ENCODE measurements around the gene SRD5A3. TPM values are rescaled to one million over a fixed set of nuclear protein-coding genes. Genes with fewer than 3 reads are reported as not detected.
"Not testable (repeated sequence)": the region's sequence is repeated elsewhere in the genome, so short reads cannot be mapped to it uniquely, and the experiment has no call there.

Gene SRD5A3
- total RNA-seq, 1 experiment from 2014 or later: 17.0 TPM

DNA sequence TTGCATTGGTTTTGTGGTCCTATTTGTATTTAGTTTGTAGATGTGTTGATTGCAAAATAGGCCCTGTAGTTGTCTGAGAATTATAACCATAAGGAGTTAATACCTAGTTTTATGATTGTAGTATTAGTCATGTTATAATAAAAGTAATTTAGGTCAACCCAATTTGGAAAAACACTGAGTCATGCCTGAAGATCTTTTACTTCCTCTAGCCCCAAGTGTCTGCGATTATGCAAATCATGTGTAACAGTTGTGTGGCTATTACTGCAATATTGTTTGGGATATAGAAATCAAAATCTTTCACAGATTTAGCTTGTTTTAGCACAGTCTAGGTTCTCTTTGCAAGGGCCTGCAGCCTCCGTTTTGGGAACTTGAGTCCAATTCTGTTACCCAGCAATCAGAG lies 12.6 kb downstream of the SRD5A3 start:
- no peak for ATAC-seq
- no peaks in the 10 kb centered on the region for H3K36me3 ChIP-seq (ENCODE audit: control insufficient read depth, insufficient read depth, low read length)
- ChIA-PET CTCF (no interaction called here), POLR2A (no interaction called here)
- 0 out of 2 replicates have a peak, but pooled peaks cover 3% of the 10 kb centered on the region for H3K4me1 ChIP-seq (ENCODE audit: control insufficient read depth, insufficient read depth, low read length)
- no TSS peak for BruUV-seq (replicated peaks)
- no peak overlapping the region for H3K4me3 ChIP-seq (ENCODE audit: low read depth in 2 of 2, low read length in 2 of 2)
- DNase-seq (ENCODE audit: low read depth, low spot score): peak; percentile 5
- no peaks in the 10 kb centered on the region for H3K27me3 ChIP-seq (ENCODE audit: control insufficient read depth, insufficient read depth, low read length)
- H3K27ac ChIP-seq (ENCODE audit: low read length): no peak overlapping the region
- in situ Hi-C loops (cut with HindIII; ENCODE audit: low pct_unique_long_range_greater_than_20kb, low sequenced_read_pairs) (no loop called here), intact Hi-C loops (cut with micrococcal nuclease; ENCODE audit: unreplicated experiment) (no loop called here)
- TF ChIP-seq REST (IDR thresholded peaks at IDR 0.05; ENCODE audit: insufficient read depth in 1 of 2, low read depth in 2 of 2, low read length in 1 of 2) (no peak), TCF7L2 (IDR thresholded peaks at IDR 0.05; ENCODE audit: low read depth, low read length) (no peak)
- no peaks in the 10 kb centered on the region for H3K9me3 ChIP-seq (ENCODE audit: control insufficient read depth, insufficient read depth, low read depth, low read length)

DNA sequence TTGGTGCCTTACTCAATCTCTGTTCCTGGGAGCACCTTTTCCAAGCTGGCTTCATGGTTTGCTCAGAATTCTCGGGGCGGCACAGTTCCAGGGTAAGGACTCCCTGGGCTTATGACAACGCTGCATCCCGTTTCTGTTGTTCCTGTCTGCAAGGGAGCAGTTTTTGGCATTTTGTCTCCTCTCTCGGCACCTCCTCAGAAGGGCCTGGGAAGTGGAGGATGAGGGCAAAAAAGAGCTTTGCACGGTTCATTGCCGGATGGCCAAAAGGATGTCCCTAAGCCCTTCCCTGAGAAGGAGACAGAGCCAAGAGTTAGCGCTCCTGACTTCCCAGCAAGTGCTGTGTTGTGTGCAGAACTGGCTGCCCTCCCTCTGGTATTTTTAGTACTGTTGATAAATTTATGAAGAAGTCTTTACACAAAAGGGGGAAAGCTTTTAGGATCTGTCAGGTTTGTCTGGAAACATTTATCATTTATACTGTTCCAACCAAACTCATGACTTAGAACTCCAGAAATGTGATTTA lies 13.4 kb downstream of the SRD5A3 start:
- ChIA-PET CTCF (no interaction called here), POLR2A (no interaction called here)
- Histone ChIP-seq H3K36me3 (ENCODE audit: control insufficient read depth, insufficient read depth, low read length) (no peaks in the 10 kb centered on the region), H3K4me3 (ENCODE audit: low read depth in 2 of 2, low read length in 2 of 2) (no peak overlapping the region), H3K9me3 (ENCODE audit: control insufficient read depth, insufficient read depth, low read depth, low read length) (no peaks in the 10 kb centered on the region), H3K27ac (ENCODE audit: low read length) (no peak overlapping the region), H3K27me3 (ENCODE audit: control insufficient read depth, insufficient read depth, low read length) (no peaks in the 10 kb centered on the region), H3K4me1 (ENCODE audit: control insufficient read depth, insufficient read depth, low read length) (0 out of 2 replicates have a peak, but pooled peaks cover 3% of the 10 kb centered on the region)
- DNase-seq (ENCODE audit: low read depth, low spot score): no peak
- ATAC-seq: no peak
- TF ChIP-seq TCF7L2 (IDR thresholded peaks at IDR 0.05; ENCODE audit: low read depth, low read length) (no peak), POLR2AphosphoS5 (IDR thresholded peaks at IDR 0.05; ENCODE audit: low read depth, low read length) (no peak), SIN3A (IDR thresholded peaks at IDR 0.05; ENCODE audit: borderline replicate concordance, insufficient read depth, low read depth, low read length) (no peak), REST (IDR thresholded peaks at IDR 0.05; ENCODE audit: insufficient read depth in 1 of 2, low read depth in 2 of 2, low read length in 1 of 2) (no peak), CTCF (IDR thresholded peaks at IDR 0.05) (no peak)
- BruUV-seq (replicated peaks): no TSS peak
- intact Hi-C loops (cut with micrococcal nuclease; ENCODE audit: unreplicated experiment) (no loop called here), in situ Hi-C loops (cut with HindIII; ENCODE audit: low pct_unique_long_range_greater_than_20kb, low sequenced_read_pairs) (no loop called here)

- intact Hi-C loops (cut with micrococcal nuclease; ENCODE audit: unreplicated experiment); H3K36me3 ChIP-seq (ENCODE audit: control insufficient read depth, insufficient read depth, low read length); ATAC-seq; H3K4me3 ChIP-seq (ENCODE audit: low read depth in 2 of 2, low read length in 2 of 2); H3K27ac ChIP-seq (ENCODE audit: low read length); BruUV-seq (replicated peaks); DNase-seq (ENCODE audit: low read depth, low spot score); in situ Hi-C loops (cut with HindIII; ENCODE audit: low pct_unique_long_range_greater_than_20kb, low sequenced_read_pairs); H3K27me3 ChIP-seq (ENCODE audit: control insufficient read depth, insufficient read depth, low read length); H3K4me1 ChIP-seq (ENCODE audit: control insufficient read depth, insufficient read depth, low read length); H3K9me3 ChIP-seq (ENCODE audit: control insufficient read depth, insufficient read depth, low read depth, low read length): not testable (repeated sequence)
- ChIA-PET POLR2A (interaction anchor here (0.5 kb wide), 1 partner anchor 317 kb away, joined by 4 read pairs; no protein-coding TSS in a partner anchor), CTCF (interaction anchor here (0.6 kb wide), 1 partner anchor 39 kb away, joined by 4 read pairs; no protein-coding TSS in a partner anchor)
Observed at GRCh38 chr4:55362938-55363337, 16.9 kb downstream of the SRD5A3 start.
